GM10266 (cell line): Measurements from ENCODE around the gene FRS3.
A peak's percentile ranks its signal among the peaks of the same experiment; 100 is the strongest.

Source experiments
- DNase-seq: peaks from one replicate; pipeline ENCODE4 v3.0.0; 2012; ENCODE audit errors: extremely low spot score
- TF ChIP-seq, protein P1 (sequence below): IDR thresholded peaks from 2 replicates; pipeline ENCODE4 v1.5.1; 2012; ENCODE audit warnings: mild to moderate bottlenecking, low read depth; ENCODE audit not compliant: control insufficient read depth, insufficient read depth; ENCODE audit errors: missing control alignments

The FRS3 gene

DNA sequence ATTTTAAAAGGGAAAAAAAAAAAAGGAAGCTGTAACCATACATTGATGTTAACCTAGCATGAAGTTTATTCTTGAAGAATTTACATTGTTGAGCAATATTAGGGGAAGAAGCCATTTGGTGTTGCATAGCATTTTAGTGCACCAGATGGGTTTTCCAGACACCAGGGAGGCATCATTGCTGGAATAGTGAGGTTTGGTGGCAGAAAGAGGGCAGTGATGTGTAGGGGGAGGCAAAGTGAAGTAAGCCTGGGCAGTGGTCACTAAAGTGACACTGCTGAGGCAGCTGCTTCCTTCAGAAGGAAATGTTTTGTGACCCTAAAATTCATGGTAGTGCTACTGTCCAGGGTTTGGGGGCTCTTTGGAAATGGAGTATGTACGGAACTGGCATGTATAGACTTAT is 10.3 kb upstream of the FRS3 start:
- no peak for DNase-seq
- TF ChIP-seq, protein P1, sequence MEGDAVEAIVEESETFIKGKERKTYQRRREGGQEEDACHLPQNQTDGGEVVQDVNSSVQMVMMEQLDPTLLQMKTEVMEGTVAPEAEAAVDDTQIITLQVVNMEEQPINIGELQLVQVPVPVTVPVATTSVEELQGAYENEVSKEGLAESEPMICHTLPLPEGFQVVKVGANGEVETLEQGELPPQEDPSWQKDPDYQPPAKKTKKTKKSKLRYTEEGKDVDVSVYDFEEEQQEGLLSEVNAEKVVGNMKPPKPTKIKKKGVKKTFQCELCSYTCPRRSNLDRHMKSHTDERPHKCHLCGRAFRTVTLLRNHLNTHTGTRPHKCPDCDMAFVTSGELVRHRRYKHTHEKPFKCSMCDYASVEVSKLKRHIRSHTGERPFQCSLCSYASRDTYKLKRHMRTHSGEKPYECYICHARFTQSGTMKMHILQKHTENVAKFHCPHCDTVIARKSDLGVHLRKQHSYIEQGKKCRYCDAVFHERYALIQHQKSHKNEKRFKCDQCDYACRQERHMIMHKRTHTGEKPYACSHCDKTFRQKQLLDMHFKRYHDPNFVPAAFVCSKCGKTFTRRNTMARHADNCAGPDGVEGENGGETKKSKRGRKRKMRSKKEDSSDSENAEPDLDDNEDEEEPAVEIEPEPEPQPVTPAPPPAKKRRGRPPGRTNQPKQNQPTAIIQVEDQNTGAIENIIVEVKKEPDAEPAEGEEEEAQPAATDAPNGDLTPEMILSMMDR, result no peak

DNA sequence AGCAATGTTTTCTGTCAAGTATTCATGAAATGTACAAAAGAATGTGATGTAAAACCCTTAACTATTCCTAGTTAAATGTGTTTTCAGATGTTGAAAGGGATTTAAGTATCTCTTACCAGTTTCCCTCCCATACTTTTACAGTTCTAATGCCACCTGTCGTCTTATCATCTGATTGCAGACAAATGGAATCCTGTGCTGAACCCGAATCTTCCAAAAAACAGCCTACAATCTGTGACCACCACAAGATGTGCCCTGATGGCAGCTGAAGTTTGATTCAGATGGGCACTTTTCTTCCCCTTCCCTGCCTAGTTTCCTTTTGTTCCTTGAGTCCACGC is 9.7 kb upstream of the FRS3 start:
- DNase-seq, result no peak
- TF ChIP-seq, protein P1, result no peak

DNA sequence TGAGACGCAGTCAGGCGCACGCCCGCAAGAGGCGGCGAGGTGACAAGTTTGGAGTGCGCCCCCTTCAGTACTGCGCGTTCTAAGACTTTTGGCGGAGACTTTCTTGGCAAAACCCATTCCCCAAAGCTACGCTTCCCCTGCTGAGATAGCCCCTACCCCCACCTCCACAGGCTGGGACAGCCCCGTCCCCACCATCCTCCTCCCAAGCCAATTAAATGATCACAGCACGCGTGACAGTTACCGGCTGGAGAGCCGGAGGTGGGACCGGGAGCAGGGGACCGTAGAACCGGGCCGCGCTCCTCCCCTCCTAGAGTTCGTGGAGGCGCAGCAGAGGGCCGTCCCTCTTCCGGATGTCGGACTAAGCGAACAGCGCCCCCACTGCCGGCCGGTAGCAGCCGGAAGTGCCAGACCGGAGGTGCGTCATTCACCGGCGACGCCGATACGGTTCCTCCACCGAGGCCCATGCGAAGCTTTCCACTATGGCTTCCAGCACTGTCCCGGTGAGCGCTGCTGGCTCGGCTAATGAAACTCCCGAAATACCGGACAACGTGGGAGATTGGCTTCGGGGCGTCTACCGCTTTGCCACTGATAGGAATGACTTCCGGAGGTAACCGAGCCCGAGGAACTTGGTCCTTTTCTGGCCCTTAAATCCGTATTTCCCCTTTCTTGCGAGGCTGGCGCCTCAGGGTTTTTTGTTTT is 7.7 kb upstream of the FRS3 start, which contains the start of gene TOMM6:
TSS of gene TOMM6 (plus strand) at position 476 of the 699 bp plus-strand sequence. CDS start at position 480, 4 bp downstream.
- TF ChIP-seq, protein P1, result peak; percentile 92
- peak; percentile 95 for DNase-seq

DNA sequence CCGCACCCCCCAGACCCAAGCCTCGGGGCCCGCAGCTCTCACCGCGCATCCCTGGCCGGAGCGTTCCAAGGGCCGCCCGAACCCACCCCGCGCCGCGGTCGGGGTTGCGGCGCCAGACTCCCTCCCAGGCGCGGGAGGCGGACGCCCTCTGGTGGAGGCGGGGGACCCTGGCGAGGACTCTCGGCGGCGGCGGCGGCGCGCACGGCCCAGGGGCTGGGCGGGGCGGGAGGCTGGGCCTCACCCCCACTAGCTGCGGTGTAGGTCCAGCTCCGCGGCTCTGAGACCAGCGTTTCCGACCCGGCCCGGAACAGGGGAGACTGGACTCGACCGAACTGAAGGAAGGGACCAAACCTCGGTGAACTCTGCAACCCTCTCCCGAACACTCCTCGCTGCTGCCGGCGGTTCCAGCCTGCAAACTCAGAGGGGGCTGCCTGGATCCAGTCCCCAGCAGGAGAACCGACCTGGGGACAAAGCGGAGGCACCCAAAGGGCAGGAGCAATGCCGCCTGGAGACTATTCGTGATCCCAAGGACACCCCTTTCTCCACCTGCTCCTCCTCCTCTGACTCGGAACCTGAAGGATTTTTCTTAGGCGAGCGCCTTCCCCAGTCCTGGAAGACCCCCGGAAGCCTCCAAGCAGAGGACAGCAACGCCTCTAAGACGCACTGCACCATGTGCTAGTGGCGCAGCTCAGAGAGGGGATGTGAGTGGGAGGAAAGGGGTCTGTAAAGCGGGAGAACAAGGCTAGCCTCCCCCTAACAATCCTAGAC is 6.9 kb upstream of the FRS3 start:
- DNase-seq, result peak; percentile 93
- TF ChIP-seq, protein P1, result peak; percentile 95

DNA sequence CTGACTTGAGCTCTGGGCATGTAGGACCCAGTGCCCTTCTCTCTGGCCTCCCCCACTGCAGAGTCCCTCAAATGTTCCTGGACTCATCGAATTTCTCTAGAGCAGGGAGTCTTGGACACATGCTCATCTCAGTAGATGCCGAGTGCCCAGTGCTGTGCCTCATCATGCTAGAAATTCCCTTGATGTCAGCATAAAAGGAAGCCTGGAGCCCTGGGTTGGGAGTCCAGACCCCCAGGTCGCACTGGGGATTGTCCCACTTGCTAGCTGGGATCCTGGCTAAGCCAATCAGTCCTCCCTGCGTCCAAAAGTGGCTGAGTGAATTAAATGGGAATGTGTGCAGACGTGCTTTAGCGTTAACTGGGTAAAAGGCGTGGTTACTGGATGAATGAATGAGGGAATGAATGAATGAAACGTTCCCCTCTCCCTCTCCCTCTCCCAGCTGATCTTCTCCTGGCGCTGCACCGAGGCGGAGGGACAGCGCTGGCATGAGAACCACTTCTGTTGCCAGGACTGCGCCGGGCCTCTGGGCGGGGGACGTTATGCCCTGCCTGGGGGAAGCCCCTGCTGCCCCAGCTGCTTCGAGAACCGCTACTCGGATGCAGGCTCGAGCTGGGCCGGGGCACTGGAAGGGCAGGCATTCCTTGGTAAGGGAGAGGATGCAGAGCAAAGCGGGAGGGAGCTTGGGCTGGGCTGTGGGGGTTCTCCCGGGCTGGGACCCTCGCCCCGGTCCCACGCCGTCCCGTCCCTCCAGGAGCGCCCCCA is 6.2 kb upstream of the FRS3 start:
- DNase-seq, result peak; percentile 46
- TF ChIP-seq, protein P1, result no peak

DNA sequence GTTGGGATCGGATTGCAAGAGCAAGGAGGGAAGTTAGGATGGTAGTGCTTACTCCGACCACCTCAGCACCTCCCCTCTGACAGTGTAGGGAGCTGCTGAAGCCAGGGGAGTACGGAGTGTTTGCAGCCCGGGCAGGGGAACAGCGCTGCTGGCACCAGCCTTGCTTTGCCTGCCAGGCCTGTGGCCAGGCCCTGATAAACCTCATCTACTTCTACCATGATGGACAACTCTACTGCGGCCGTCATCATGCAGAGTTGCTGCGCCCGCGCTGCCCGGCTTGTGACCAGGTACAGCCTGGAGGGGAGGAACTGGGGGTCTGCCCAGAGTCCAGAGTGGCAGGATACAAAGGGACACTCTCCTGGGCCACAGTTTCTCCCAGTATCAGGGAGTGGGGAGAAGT is 5.6 kb upstream of the FRS3 start:
- no peak for DNase-seq
- TF ChIP-seq, protein P1, result no peak
